ENCODE data around the gene SERPINB11.
"Not testable (repeated sequence)": the region's sequence is repeated elsewhere in the genome, so short reads cannot be mapped to it uniquely, and the experiment has no call there.

Gene SERPINB11, protein sequence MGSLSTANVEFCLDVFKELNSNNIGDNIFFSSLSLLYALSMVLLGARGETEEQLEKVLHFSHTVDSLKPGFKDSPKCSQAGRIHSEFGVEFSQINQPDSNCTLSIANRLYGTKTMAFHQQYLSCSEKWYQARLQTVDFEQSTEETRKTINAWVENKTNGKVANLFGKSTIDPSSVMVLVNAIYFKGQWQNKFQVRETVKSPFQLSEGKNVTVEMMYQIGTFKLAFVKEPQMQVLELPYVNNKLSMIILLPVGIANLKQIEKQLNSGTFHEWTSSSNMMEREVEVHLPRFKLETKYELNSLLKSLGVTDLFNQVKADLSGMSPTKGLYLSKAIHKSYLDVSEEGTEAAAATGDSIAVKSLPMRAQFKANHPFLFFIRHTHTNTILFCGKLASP

DNA sequence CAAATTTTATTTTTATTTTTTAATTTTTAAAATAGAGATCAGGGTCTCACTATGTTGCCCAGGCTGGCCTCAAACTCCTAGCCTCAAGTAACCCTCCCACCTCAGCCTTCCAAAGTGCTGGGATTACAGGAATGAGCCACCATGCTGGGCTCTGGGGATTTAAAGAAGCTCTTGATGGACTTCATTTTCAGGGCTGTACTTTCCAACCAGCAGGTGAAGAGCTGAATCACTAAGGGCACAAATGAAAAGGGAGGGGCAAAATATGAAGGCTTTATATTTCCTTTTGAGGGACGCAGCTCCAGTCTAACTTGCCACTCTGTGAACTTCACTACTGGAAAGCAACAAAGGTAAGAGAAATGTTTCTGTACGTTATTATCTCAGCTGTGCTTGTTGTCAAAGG is at the start of gene SERPINB11:
TSS of gene SERPINB11 (plus strand) at position 301 of the 400 bp plus-strand sequence. CDS start 7,234 bp downstream, outside the sequence.
- no peak for DNase-seq

DNA sequence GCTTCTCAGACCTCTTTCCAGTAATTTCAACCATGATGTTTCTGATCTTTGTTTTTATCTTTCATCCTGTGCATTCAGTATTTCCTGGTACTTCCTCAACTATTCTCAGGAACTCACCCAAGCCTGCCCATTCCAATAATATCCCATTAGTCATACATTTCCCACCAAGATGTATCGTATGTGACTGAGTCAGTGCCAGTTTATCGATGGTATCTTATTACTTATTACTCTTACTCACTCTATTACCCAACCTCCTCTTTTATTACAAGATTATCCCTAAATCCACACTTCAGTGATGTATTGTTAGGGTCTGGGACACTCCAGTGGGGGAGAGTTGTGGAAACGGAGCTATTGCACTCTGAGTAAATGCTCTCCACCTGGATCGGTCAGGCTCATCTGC is 43.8 kb upstream of the SERPINB11 start:
- DNase-seq = not testable (repeated sequence)

DNA sequence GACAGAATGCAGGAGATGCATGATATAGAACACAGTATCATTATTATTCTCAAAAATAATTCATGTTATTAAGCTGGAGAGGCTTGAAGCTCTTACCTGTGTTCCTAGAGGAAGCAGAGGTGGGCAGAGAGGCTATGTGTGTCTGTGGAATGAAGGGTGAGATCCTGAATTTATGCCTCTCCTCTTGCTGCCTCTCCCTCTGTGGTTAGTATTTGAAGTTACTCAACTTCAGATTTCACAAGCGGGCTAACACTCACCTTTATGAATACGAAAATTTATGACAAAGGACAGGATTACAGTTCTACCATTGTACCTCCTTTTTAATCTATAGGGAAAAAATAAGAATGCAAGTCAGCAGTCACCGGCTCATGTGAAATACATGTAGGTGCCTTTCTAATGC is 41.0 kb upstream of the SERPINB11 start, which contains the start of gene SERPINB3:
TSS of gene SERPINB3 (minus strand) at position 144 of the 400 bp plus-strand sequence. CDS start 677 bp downstream, outside the sequence.
- not testable (repeated sequence) for DNase-seq

DNA sequence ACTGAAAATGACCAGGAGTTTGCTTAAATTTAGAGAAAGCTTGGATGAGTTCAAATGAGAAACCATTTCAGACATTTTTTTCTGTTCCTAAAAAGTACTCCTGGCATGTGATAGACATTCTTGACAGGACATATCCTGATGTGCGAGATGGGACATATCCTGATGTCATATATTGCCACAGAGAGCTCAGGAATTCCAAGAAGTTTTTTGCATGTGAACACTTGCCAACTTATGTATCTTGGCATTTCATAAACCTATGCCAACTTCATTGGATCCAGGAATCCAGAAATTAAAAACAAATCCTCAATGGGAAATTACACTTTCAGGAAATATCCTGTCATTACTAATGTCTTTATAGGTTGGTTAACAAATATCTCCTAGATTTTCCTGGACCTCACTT is 38.2 kb upstream of the SERPINB11 start:
- no peak for DNase-seq

DNA sequence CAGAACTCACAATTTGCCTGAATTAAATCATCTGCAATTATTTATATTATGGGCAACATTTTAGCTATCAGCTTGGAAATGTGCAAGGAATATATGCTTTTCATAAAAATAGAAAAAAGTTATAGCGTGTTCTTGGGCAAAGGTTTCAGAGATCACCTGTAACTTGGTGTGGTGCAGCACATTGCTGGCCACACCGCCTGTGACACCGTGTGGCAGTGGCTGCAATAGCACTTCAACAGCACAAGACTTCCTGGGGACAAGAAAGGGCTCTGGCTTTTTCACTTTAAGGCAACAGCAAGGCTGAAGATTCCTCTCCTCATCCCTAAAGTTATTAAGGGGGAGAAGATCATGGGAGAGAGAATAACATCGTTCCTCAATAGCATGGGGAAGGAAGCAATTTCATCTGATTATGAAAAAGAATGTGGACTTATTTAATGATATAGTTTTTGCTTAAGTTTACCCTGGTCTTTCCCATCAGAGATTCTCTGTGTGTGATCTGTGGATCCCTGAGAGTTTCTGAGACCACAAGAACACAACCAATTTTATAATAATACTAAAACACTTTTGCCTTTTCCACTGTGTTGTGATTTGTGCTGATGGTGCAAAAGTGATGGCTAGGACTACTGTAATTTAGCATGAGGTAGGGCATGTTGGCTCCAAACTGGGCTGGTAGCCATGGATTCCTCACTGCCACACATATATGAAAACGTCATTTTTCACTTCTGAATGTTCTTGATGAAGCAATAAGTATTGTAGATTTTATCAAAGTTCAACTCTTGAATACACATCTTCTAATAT is 26.0 kb upstream of the SERPINB11 start:
- DNase-seq = no peak

DNA sequence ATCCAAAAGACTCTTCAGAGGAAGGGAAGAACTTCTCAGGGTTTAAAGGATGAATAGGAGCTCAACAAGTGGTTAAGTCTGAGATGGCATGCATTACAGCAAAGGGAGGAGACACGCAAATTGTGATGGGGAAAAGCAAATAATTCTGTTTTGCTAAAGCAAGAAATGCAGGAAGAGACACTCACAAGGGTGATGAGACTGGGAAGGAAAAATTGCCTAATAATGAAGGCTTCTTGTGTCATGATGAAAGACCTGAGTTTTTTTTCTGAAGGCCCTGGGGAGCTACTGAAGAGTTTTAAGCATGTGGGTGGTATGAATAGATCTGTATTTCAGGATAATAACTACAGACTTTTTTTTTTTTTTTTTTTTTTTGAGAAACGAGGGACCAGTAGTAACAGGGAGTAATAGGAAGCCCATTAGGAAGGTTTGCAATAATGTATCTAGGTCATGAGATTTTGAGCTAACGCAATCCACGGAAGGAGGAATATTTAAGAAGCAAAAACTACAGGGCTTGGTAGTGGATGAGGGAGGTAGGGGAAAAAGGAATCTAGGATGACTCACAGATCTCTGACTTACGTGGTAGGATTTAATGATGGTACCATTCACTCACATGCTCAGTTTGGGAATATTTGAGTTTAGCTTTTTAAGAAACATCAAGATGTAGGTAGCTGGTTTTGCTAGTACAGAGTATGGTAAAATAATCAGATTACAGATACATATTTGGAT is 25.1 kb upstream of the SERPINB11 start:
- no peak for DNase-seq

DNA sequence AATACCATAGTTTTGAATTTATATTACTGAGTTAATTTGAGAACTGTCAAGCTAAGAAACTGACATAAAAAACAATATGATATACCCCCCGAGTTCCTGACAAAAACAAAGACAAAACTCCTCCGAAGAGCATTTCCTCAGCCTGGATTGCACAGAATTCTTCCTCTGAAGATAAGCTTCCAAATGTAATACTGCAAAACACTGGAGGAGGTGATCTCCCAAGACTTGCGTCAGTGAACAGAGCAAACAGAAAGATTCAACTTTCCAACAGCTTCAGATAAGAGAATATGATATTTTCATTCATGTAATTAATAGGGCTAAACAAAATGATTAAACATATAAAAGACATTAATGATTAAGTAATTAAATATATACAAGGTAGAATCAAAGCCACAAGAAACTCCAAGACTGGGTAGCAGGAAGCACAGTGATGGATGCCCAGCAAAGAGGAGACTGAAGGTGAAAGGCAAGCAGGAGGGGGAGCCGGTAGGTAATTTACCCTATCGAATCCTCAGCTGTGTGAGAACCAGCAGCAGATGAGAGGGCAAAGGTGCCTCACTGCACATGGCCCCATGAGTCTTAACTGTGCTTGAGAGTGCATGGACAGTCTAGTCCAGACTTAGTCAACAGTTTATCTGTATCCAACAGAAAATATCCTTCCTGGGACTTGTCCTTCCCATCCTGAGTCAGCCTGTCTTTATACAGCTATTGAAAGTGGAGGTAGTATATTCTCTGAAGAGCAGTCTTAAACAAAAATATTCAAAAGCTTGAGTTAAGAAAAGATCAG is 22.7 kb upstream of the SERPINB11 start:
- DNase-seq = no peak

DNA sequence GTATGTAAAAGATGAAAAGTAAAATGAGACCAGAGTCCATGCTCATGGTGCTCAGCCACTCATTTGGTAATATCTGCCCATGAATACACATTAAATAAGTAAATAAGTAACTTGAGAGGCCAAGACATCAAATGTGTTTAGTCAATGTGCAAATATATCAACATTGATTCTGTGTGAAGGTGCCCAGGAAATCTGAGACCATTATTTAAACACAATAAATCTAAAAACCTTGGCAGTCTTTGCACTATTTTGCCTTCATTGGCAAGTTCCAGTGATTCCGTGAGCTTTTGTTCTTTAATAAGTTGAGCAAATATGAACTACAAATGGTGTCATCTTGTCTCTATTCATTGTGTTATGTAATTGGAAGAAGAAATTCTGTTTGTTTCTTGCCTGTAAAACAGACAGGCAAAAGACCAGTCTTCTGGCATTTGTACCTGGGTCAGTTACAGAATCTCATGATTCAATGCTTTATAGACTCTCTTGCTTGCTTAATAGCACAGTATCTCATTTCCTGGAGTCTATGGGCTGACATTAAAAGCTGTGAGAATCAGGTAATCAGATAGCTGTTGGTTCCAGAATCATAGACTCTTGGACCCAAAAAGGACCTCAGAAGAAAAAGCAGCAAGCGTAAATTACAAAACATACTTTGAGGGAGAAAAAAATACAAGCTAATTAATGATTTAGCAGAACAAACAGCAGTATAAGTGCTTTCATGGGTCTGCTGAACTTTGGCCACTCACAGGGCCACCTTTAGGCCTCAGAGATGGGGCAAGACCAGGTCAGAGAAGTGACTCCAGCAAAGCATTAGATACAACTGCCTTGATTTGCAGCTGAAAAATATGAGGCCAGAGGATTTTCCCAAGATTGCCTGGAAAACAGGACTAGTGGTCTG is 21.1 kb upstream of the SERPINB11 start:
- no peak for DNase-seq

DNA sequence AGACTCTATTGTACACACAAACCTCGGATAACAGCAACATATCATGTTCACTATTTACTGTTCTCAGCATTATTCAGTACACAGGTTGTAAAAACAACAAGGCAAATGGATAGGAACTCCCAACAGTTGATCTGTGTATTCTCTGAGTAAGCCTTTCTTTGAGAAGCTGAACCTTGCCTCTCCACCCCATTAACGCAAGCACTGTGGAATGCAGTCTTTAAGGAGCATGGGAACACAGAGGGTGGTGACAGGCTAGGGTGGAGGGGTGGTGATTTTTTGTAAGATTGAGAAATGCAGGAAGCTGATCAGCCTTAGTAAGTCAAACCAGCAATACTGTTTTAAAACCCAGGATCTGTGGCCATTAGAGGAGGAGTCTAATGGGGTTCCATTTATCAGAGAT is 19.6 kb upstream of the SERPINB11 start:
- DNase-seq = no peak

DNA sequence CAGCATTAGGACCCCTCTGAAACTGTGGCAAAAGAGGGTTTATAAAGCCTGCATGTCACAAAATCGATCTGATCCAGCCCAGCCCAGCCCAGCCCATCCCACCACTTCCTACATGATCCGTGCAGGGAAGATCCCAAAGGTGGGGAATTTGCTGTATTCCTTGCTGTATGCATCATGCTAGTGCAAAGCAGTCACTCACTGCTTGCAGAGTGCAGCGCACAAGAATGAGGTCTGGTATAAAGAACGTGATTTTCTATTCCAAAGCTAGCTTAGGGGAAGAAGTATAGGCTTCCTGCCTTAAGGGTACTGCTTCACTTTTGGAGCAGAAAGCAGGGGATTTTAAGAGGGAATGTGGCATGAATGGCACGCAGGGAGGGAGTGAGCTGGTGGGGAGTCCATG is 18.9 kb upstream of the SERPINB11 start:
- DNase-seq = no peak

DNA sequence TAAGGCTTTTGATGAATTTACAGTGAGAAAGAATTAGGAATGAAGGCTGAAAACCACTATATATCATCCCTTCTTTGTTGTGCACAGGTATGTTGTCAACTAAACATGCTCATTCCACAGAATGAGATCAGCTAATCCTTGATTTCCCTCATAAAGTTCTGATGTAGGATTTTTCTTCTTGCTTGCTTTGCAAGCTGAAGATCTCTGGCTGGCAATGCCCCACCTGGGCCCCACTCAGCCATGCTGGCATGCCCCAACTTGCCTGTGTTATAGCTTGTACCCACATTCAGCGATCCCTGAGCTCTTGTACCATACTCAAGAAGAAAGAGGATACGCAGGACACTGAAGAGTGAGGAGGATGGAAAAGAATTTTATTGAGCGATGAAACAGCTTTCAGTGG is 18.0 kb upstream of the SERPINB11 start:
- DNase-seq = no peak

DNA sequence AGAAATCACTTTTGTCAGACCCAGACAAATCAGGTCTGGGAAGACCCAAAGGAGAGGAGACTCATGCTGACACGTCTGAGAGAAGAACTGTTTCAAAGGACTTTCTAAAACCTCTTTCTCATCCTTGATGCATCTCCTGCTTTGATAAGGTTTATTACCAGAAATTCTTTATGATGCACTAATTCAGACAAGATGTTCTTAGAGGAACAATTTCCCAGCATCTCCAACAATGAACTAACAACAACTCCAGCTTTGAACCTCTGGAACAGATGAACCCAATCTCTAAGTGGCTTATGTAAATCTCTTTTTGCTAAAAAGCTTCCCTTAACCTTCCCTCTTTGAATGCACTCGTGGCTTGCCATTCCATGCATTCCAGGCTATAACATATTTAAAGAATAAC is 15.9 kb upstream of the SERPINB11 start:
- DNase-seq = no peak

DNA sequence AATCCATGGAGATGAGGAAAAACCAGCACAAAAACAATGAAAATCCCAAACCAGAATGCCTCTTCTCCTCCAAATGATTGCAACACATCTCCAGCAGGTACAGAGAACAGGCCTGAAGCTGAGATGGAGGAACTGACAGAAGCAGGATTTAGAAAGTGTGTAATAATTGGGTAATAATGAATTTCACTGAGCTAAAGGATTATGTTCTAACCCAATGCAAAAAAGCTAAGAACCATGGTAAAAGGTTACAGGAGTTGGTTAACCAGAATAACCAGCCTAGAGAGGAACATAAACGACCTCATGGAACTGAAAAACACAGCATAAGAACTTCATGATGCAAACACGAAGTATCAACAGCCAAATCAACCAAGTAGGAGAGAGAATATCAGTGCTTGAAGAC is 13.7 kb upstream of the SERPINB11 start:
- DNase-seq = no peak

DNA sequence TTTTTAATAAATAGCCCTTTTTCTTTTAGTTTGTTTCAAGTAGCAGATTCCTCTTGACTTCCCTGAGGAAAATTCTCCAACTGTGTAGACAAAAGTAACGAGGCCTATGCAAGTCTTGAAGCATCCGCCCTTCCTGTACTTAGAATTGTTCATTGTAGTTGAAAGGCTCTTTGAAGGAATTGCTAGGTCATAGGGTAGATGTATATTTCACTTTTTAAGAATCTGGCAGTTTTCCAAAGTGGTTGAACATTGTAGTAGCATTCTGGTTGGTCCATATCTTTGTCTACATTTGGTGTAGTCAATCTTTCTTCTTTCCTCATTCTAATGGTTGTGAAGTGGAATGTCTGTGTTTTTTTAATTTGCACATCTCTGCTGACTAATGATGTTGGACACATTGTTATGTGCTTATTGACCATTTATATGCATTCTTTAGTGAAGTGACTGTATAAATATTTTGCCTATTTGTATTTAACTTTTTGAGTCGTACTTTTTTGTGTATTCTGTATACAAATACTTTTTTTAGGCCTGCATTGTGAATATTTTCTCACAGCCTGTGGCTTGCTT is 5.6 kb upstream of the SERPINB11 start:
- DNase-seq = no peak

DNA sequence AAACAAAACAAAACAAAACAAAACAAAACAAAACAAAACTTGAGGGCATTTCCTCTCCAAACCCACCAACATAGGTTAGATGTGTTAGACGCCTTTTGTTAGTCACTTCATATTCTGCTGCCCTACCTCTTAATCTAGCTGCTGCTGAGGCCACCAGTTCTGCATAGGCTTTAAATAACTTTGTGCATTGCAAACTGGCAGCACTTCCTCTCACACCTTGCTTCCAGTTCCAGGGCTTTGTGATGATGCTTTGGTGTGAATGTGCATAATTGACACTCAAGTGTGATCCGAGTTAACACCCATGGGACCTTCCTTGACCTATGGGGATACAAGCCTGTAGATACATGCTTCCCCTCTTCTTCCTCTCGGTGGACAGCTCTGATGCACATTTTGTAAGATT is 2.3 kb upstream of the SERPINB11 start:
- no peak for DNase-seq

DNA sequence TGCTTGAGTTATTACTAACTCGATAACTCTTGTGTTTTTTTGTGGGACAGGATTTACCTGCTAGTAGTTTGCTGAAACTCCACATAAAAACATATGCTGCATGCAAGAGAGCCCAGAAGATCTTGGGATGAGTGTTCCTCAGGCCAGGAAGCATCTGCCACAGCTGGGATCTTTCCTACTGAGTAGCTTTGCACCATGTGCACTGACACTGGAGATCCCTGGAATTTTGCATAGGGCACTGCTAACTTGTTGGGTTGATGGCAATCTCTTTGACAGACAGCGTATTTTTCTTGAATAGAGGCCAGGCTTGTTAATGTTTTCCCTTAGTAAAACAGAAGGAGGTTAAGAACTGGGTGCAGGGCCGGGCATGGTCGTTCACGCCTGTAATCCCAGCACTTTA is 808 bp upstream of the SERPINB11 start:
- no peak for DNase-seq

DNA sequence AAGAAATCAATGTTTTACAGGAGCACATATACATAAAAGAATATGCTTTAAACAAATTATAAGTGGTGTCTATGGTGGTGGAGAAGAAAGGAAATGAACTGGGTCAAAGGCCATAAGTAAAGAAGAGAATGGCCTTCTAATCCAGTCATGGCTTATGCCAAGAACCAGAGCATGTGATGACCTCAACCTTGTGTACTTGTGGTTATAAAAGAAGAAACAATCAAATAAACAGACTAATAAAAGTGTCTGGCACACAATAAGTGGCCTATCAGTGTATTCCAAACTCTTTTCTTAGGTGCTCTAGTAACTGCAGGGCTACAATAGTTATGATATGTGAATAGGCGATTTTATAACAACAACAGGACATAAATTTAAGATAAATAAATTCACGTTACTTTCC is 2.6 kb downstream of the SERPINB11 start:
- DNase-seq = no peak

DNA sequence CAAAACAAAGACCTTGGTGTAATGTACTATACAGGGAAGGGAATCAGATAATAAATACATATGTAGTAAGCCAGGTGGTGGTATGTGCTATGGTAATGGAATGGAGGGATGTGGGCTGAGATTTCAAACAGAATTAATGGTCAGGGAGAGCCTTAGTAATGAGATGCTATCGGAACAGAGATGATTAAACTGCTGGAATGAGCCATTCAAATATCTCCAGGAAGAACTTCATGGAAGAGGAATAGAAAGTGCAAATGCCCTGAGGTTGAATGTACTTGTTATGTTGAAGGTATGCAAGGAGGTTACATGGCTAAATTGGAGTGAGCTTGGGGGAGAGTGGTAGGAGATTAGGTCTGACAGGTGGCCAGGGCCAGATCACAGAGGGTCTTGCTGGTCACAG is 5.1 kb downstream of the SERPINB11 start:
- no peak for DNase-seq

DNA sequence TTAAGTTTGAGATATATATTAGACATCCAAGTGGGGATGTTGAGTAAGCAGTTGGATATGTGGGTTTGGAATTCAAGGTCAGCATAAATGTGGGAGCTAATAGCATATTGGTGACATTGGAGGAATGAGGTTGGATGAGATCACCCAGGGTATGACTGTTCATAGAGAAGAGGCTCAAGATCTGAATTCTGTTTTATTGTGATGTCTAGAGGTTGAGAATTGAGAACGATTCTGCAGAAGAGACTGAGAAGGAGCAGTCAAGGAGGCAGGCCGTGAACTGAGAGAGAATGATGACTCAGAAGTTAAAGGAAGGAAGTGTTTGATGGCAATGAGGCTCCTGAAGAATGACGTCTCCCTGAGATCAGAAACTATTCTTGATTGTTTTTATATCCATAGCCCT is 5.9 kb downstream of the SERPINB11 start:
- DNase-seq = no peak

DNA sequence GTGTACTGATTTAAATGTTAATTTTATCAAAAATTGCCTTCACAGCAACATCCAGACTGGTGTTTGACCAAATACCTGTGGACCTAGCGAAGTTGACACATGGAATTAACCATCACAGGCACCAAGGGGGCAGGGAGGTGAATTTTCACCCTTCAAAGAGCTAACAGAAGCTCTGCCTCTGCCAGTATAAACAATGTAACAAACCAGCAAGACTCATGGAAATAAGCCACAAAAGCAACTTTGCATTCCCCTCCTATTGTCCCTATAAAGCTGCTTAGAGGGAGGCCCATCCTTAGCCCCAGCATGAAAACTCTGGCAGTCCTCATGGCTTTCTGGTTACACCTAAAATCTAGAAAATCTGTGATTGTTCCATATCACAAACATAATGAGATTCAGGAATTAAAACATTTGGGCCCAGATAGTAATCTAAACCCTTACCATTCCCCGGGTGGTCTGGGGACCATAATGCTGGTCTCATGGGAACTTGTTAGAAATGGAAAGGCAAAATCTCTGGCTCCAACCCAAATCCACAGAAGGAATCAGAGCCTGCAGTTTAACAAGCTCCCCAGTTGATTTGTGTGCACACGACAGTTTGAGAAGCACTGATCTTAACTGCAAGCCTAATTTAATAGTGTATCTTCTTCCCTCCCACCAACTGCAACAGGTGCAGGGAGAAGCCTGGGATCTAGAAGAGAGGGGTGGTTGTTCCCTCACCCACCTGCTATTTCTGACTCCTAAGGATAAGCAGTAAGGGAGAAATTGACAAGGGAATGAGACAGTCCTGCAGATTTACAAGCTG is 23.1 kb downstream of the SERPINB11 start:
- DNase-seq = no peak
